Spleen (tissue), 7 donors: ENCODE measurements around the gene MUSTN1.

Experiments
- POLR2AphosphoS5 ChIP-seq, 3 donors: sonication (generic); formaldehyde crosslinking; IDR thresholded peaks; one replicate each; pipeline ENCODE4 v1.5.1; 2017; ENCODE audit warnings: antibody characterized with exemption in 3 of 3
- TF ChIP-seq, protein P1 (sequence below), 11 experiments: fragments of 200-600 bp in 7 of 11; fragments of 450-650 bp in 4 of 11; sonication (generic) in 4 of 11; IDR thresholded peaks in 8 of 11; conservative IDR thresholded peaks in 3 of 11; 1 replicate in 7 of 11; 2 replicates in 4 of 11; pipeline versions ENCODE4 v1.4.0 to v1.8.0; 2016 to 2021; ENCODE audit warnings: antibody characterized with exemption in 11 of 11, inconsistent platforms in 4 of 11, mild to moderate bottlenecking in 1 of 11
- donor health status: DM: no; HTN: no; CAD: no; lungs with moderate emphysema.
- donor health status: DM: no; HTN: no; CAD: no.
- donor health status: DM: no; HTN: no; CAD: no.

DNA sequence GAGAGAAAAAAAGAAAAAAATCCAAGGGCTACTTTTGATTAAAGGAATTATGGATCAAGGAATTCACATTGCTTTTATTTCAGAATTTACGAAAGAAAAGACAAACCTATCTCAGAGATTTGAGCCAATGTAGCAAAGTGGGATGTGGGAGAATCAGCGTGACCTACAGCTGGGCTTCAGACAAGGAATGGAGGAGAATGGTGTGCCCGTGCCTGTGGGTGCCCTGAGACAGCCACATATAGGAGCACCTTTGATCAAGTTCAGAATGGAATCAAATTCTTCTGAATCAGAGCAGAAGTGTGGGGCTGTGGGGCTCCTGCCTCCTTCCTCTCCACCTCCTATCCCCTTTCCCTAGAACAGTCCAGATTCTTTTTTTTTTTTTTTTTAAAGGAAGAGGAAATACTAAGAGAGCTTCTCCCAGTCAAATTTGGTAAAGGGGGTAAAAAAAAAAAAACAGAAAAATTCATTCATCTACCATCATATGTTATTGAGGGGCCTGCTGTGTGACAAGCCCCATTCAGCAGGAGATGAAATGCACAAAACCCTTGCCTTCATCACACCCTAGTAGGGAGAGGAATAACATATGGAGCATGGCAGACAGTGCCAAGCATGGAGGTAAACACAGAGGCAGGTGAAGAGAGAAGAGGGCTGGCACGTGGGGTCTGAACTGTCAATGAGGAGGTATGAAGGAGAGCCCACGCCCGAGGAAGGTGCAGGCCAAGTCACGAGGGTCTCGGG is 25.0 kb upstream of the MUSTN1 start:
- TF ChIP-seq POLR2AphosphoS5 (IDR thresholded peaks at IDR 0.05) = no peak
- TF ChIP-seq, protein P1, sequence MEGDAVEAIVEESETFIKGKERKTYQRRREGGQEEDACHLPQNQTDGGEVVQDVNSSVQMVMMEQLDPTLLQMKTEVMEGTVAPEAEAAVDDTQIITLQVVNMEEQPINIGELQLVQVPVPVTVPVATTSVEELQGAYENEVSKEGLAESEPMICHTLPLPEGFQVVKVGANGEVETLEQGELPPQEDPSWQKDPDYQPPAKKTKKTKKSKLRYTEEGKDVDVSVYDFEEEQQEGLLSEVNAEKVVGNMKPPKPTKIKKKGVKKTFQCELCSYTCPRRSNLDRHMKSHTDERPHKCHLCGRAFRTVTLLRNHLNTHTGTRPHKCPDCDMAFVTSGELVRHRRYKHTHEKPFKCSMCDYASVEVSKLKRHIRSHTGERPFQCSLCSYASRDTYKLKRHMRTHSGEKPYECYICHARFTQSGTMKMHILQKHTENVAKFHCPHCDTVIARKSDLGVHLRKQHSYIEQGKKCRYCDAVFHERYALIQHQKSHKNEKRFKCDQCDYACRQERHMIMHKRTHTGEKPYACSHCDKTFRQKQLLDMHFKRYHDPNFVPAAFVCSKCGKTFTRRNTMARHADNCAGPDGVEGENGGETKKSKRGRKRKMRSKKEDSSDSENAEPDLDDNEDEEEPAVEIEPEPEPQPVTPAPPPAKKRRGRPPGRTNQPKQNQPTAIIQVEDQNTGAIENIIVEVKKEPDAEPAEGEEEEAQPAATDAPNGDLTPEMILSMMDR (IDR thresholded peaks at IDR 0.05 in 8 of 11, conservative IDR thresholded peaks at IDR 0.05 in 3 of 11) = no peak
